22Rv1 (cell line): ENCODE results near the gene POMT2.

Source experiments
- H3K27ac ChIP-seq: fragments of 450-650 bp; 2 replicates; pipeline ENCODE4 v1.5.1; 2017
- ZFX ChIP-seq: fragments of 450-650 bp; IDR thresholded peaks from 2 replicates; pipeline ENCODE4 v1.6.1; 2017; ENCODE audit warnings: antibody characterized with exemption, borderline replicate concordance
- TF ChIP-seq, protein P1 (sequence below): fragments of 450-650 bp; IDR thresholded peaks from 2 replicates; pipeline ENCODE4 v1.5.1; 2017; ENCODE audit warnings: mild to moderate bottlenecking

Gene POMT2

DNA sequence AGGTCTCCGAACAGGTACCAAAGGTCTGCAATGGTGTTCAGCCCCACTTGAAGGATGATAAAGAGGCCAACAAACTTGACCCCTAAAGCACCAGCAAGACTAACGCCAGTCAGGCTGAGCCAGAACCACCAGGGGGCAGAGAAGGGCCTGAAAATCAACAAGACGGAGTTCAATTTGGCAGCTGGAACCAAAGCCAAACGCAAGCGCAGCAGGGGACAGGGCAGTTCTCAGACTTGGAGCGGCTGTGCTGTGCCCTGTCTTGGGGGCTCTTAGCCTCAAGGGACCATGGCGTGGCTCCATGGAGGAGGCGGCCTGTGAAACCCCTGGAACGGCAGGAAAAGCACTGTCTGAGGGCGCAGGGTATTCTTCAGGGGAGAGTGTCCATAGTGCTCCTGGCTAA lies 19.6 kb downstream of the POMT2 start:
- no peak overlapping the region for H3K27ac ChIP-seq
- no peak for TF ChIP-seq ZFX
- TF ChIP-seq, protein P1, sequence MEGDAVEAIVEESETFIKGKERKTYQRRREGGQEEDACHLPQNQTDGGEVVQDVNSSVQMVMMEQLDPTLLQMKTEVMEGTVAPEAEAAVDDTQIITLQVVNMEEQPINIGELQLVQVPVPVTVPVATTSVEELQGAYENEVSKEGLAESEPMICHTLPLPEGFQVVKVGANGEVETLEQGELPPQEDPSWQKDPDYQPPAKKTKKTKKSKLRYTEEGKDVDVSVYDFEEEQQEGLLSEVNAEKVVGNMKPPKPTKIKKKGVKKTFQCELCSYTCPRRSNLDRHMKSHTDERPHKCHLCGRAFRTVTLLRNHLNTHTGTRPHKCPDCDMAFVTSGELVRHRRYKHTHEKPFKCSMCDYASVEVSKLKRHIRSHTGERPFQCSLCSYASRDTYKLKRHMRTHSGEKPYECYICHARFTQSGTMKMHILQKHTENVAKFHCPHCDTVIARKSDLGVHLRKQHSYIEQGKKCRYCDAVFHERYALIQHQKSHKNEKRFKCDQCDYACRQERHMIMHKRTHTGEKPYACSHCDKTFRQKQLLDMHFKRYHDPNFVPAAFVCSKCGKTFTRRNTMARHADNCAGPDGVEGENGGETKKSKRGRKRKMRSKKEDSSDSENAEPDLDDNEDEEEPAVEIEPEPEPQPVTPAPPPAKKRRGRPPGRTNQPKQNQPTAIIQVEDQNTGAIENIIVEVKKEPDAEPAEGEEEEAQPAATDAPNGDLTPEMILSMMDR = peak; percentile 81

DNA sequence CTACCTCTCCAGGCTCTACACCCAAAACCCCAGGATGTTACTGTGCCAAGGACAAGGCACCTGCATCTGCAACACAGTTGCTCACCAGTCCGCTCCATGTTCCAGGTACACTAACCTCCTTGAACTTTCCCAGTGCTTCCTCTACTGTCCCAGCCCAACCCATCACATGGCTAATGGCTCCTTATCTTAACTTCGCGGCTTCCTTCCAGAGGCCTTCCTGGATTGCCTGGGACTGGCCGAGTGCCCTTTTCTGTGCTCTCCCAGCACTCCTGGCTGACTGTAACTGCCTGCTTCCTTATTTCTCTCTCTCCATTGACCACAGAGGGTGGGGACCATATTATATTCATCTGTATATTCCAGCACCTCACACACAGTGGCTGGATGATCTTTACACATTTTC lies 20.9 kb downstream of the POMT2 start:
- TF ChIP-seq, protein P1 = no peak
- TF ChIP-seq ZFX = no peak
- H3K27ac ChIP-seq = no peak overlapping the region

DNA sequence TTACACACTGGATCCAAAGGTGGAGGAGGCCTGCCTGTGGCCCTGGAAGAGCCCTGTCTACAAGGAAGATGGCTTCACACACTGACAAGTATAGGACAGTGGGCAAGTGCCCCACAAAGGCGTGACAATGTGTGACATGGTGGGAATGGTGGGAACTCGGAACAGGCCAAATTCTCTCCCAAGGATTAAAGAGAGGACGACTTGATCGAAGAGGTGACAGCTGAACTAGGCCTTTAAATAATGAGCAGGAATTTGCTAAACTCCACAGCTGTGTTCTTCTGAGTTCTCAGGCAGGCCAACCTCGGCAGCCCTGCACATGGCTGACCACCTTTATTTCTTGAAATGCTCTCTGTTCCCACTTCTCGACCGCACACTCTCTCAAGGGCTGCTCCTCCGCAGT lies 23.8 kb downstream of the POMT2 start:
- H3K27ac ChIP-seq = no peak overlapping the region
- no peak for TF ChIP-seq ZFX
- TF ChIP-seq, protein P1 = no peak

DNA sequence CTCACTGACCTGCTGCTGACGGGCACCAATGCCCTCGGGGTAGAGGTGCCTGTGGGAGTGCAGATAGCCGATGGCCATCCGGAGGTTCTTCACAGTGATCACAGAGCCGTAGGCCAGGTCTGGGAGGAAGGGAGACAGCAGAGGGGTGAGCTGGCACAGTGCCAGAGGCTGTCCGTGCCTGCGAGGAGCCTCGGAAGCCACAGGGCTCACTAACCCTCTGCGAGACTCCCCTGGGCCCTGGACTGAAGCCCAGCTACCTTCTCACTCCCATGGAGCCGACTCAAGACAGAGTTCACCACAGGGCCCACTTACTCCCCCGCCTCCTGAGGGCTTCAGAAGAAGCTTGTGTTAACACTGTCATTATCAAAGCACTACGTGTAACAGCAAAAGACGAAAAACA lies 24.5 kb downstream of the POMT2 start:
- H3K27ac ChIP-seq = no peak overlapping the region
- TF ChIP-seq, protein P1 = no peak
- no peak for TF ChIP-seq ZFX

DNA sequence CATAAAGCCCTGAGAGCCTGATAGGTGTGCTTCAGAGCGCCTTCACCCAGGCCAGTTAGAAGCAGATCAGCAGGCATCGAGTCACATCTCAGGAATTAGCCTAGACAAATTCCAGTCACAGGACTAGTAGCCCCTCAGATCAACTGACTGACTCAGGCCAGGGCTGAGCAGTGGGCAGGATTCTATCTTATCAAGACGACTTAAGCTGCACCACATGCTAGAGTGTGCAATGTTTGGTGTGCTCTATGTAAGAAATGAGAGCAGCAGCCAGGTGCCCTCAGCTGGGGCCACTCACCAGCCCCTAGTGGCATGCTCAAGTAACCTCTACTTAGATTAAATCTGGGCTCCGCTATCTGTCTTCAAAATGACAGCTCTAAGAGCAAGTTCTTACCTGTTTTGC lies 30.0 kb downstream of the POMT2 start:
- TF ChIP-seq, protein P1 = no peak
- no peak for TF ChIP-seq ZFX

DNA sequence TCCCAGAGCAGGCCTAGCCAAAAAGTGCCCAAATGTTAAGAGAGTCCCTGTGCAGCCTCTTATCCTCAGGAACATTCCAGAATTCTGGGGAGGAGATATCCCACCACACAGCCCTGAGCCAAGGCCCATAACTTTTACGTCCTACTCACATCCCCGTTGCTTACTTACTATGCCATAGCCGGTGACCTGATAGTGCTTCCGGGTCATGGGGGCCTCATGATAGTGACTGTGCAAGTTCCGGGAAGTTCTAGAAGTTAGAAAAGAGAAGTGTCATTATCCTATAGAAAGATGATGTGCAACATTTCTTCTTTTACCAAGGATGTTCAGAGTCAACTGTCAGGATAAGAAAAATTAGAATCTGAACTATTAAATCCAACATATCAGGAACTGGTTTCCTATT lies 34.1 kb downstream of the POMT2 start:
- TF ChIP-seq, protein P1 = no peak
- no peak for TF ChIP-seq ZFX

More for the DNA sequence above, 30.0 kb downstream of the POMT2 start:
- H3K27ac ChIP-seq = no peak overlapping the region

DNA sequence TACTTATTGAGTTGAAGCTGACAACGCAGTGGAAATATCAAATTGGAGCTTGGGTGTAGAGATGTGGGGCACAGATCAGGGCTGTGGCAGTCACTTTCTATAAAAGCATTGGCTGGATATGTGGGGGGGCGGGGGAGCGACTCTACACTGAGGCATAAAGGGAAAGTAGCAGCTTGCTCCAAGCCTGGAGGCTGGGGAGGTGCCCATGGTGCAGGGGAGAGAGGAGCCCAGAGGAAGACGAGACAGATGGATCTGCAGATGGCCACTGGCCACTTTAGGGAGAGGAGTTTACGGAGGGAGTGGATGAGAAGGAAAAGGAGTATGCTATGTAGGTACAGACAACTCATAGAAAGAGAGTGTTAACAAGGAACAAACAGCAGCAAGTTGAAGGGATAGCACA lies 36.2 kb downstream of the POMT2 start:
- no peak overlapping the region for H3K27ac ChIP-seq
- TF ChIP-seq, protein P1 = no peak

More for the DNA sequence above, 34.1 kb downstream of the POMT2 start:
- no peak overlapping the region for H3K27ac ChIP-seq
